H1 (cell line): ENCODE results near the gene FAM13C. TPM values are rescaled to one million over a fixed set of nuclear protein-coding genes. Genes with fewer than 3 reads are reported as not detected.

Source experiments
- CTCF ChIA-PET: fragments of 300-600 bp; sonication (Branson Sonifier 250); formaldehyde crosslinking; loops from one replicate; lab custom pipeline; 2021; ENCODE audit not compliant: partially characterized antibody; lab: Charles Lee
- POLR2A ChIA-PET: fragments of 300-600 bp; sonication (Branson Sonifier 250); formaldehyde crosslinking; loops from one replicate; lab custom pipeline; 2021; ENCODE audit warnings: inconsistent platforms; ENCODE audit not compliant: partially characterized antibody; lab: Charles Lee
- DNase-seq, 2 experiments: peaks; one replicate each; pipeline versions ENCODE4 v3.0.0 to v3.0.0-alpha.2; 2010 to 2022; ENCODE audit warnings: low spot score in 2 of 2, low read depth in 1 of 2, mixed read lengths in 1 of 2
- FAIRE-seq: peaks from 2 replicates; lab custom pipeline; 2011; peaks lifted over from hg19 to GRCh38; lab: Jason Lieb, UNC
- H2AFZ ChIP-seq: 2 replicates; pipeline ENCODE4 v1.8.1; 2012; ENCODE audit warnings: low read length, inconsistent platforms
- H2AK5ac ChIP-seq: 2 replicates; pipeline ENCODE4 v1.6.1; 2013; ENCODE audit warnings: low read depth, low read length
- H2BK120ac ChIP-seq: replicated peaks from 2 replicates; pipeline ENCODE3; 2013; ENCODE audit warnings: low read depth, low read length, inconsistent platforms
- H2BK12ac ChIP-seq: 2 replicates; pipeline ENCODE4 v1.6.1; 2013; ENCODE audit warnings: low read depth, low read length
- H2BK15ac ChIP-seq: 2 replicates; pipeline ENCODE4 v1.6.1; 2013; ENCODE audit warnings: low read length
- H2BK20ac ChIP-seq: 2 replicates; pipeline ENCODE4 v1.6.1; 2013; ENCODE audit warnings: low read length
- H2BK5ac ChIP-seq: 2 replicates; pipeline ENCODE4 v1.6.1; 2013; ENCODE audit warnings: low read depth, low read length
- H3K14ac ChIP-seq: 2 replicates; pipeline ENCODE4 v1.6.1; 2013; ENCODE audit warnings: inconsistent platforms; ENCODE audit not compliant: insufficient read length
- H3K18ac ChIP-seq: 2 replicates; pipeline ENCODE4 v1.6.1; 2013; ENCODE audit warnings: low read length; ENCODE audit errors: extremely low read depth
- H3K23ac ChIP-seq: 2 replicates; pipeline ENCODE4 v1.6.1; 2013; ENCODE audit warnings: inconsistent platforms; ENCODE audit not compliant: insufficient read length
- H3K23me2 ChIP-seq: 2 replicates; pipeline ENCODE4 v1.6.1; 2013; ENCODE audit warnings: low read depth, low read length
- H3K27ac ChIP-seq: 2 replicates; pipeline ENCODE4 v1.6.1; 2011; ENCODE audit warnings: low read depth, low read length, inconsistent platforms
- H3K27me3 ChIP-seq, 4 experiments: replicated peaks in 1 of 4; 1 replicate in 1 of 4; 2 replicates in 3 of 4; pipeline versions ENCODE4 v1.6.1 to v1.8.1; 2011 to 2013; ENCODE audit warnings: low read length in 3 of 4, mild to moderate bottlenecking in 3 of 4, inconsistent platforms in 2 of 4, mixed read lengths in 2 of 4, moderate library complexity in 1 of 4; ENCODE audit not compliant: control insufficient read depth in 3 of 4, insufficient read depth in 3 of 4; ENCODE audit errors: extremely low read depth in 1 of 4
- H3K36me3 ChIP-seq, 4 experiments: 2 replicates each; pipeline versions ENCODE4 v1.6.1 to v1.8.1; 2011 to 2013; ENCODE audit warnings: mild to moderate bottlenecking in 4 of 4, low read length in 3 of 4, moderate library complexity in 2 of 4, control low read depth in 1 of 4, inconsistent platforms in 1 of 4; ENCODE audit not compliant: insufficient read depth in 4 of 4, control insufficient read depth in 2 of 4
- H3K4ac ChIP-seq: replicated peaks from 2 replicates; pipeline ENCODE3; 2013; ENCODE audit warnings: low read length, low read depth, mixed read lengths, inconsistent platforms; ENCODE audit not compliant: insufficient read length
- H3K4me1 ChIP-seq, 4 experiments: replicated peaks in 1 of 4; 1 replicate in 1 of 4; 2 replicates in 3 of 4; pipeline versions ENCODE4 v1.6.1 to v1.8.1; 2011 to 2013; ENCODE audit warnings: low read length in 3 of 4, inconsistent platforms in 2 of 4, mixed read lengths in 1 of 4; ENCODE audit not compliant: insufficient read depth in 4 of 4, control insufficient read depth in 3 of 4
- H3K4me2 ChIP-seq, 2 experiments: 2 replicates each; pipeline versions ENCODE4 v1.6.1 to v1.8.1; 2011 to 2013; ENCODE audit warnings: low read depth in 2 of 2, low read length in 2 of 2, control low read depth in 1 of 2, inconsistent platforms in 1 of 2, mild to moderate bottlenecking in 1 of 2; ENCODE audit not compliant: insufficient read depth in 1 of 2
- H3K4me3 ChIP-seq, 4 experiments: fragments of 200-600, 300-600 bp in 1 of 4; sonication (generic), shearing (Covaris generic), sonication (Bioruptor Twin) in 1 of 4; 2 replicates each; pipeline versions ENCODE4 v1.5.1 to v1.8.1; 2011 to 2016; ENCODE audit warnings: low read length in 4 of 4, low read depth in 3 of 4, control low read depth in 2 of 4, inconsistent platforms in 2 of 4, mild to moderate bottlenecking in 2 of 4, mixed read lengths in 1 of 4, moderate library complexity in 1 of 4; ENCODE audit not compliant: insufficient read depth in 2 of 4; ENCODE audit errors: extremely low read depth in 1 of 4
- H3K56ac ChIP-seq: replicated peaks from 2 replicates; pipeline ENCODE3; 2013; ENCODE audit warnings: low read depth, mild to moderate bottlenecking, mixed read lengths, low read length, inconsistent platforms; ENCODE audit not compliant: insufficient read length
- H3K79me1 ChIP-seq: 2 replicates; pipeline ENCODE4 v1.6.1; 2013; ENCODE audit warnings: low read depth, low read length, control low read depth
- H3K79me2 ChIP-seq, 2 experiments: 2 replicates each; pipeline versions ENCODE4 v1.6.1 to v1.8.1; 2012 to 2013; ENCODE audit warnings: low read length in 2 of 2, mild to moderate bottlenecking in 2 of 2, inconsistent platforms in 1 of 2; ENCODE audit not compliant: insufficient read depth in 2 of 2, control insufficient read depth in 1 of 2
- H3K9ac ChIP-seq, 4 experiments: replicated peaks in 1 of 4; 1 replicate in 1 of 4; 2 replicates in 3 of 4; pipeline versions ENCODE4 v1.6.1 to v1.8.1; 2011 to 2013; ENCODE audit warnings: low read depth in 3 of 4, low read length in 3 of 4, control low read depth in 2 of 4, mild to moderate bottlenecking in 2 of 4, moderate library complexity in 2 of 4, inconsistent platforms in 1 of 4; ENCODE audit errors: extremely low read depth in 1 of 4
- H3K9me3 ChIP-seq, 2 experiments: 2 replicates each; pipeline versions ENCODE4 v1.6.1 to v1.8.1; 2012 to 2013; ENCODE audit warnings: mild to moderate bottlenecking in 2 of 2, moderate library complexity in 2 of 2, control low read depth in 1 of 2, inconsistent platforms in 1 of 2, low read depth in 1 of 2, low read length in 1 of 2, mixed read lengths in 1 of 2; ENCODE audit not compliant: insufficient read depth in 2 of 2
- H4K20me1 ChIP-seq, 2 experiments: replicated peaks in 1 of 2; 2 replicates each; pipeline versions ENCODE3 to v1.8.1; 2011 to 2013; ENCODE audit warnings: inconsistent platforms in 2 of 2, low read length in 2 of 2, mild to moderate bottlenecking in 1 of 2; ENCODE audit not compliant: insufficient read depth in 2 of 2, control insufficient read depth in 1 of 2
- H4K5ac ChIP-seq: 2 replicates; pipeline ENCODE4 v1.6.1; 2013; ENCODE audit warnings: low read length, low read depth, mixed read lengths, inconsistent platforms; ENCODE audit not compliant: insufficient read length
- H4K8ac ChIP-seq: 2 replicates; pipeline ENCODE4 v1.8.0; 2013; ENCODE audit warnings: mild to moderate bottlenecking, moderate library complexity, low read length, inconsistent platforms; ENCODE audit not compliant: insufficient read depth; ENCODE audit errors: extremely low read depth
- H4K91ac ChIP-seq: replicated peaks from 2 replicates; pipeline ENCODE3; 2013; ENCODE audit warnings: low read length, mixed read lengths, inconsistent platforms; ENCODE audit not compliant: insufficient read length
- KDM5A ChIP-seq: fragments of 200-600 bp; IDR thresholded peaks from 2 replicates; pipeline ENCODE4 v1.7.1; 2012; ENCODE audit warnings: mild to moderate bottlenecking, low read length, inconsistent platforms, mixed read lengths
- SRF ChIP-seq: IDR thresholded peaks from 2 replicates; pipeline ENCODE4 v1.6.1; 2011; ENCODE audit warnings: mild to moderate bottlenecking, low read depth, low read length, moderate library complexity
- polyA plus RNA-seq, 7 experiments: library from polyadenylated mRNA; depleted of rRNA in 3 of 7; stranded (reverse) in 5 of 7; unstranded in 2 of 7; fragments of >200 nt in 5 of 7; fragments of 200-250 nt in 2 of 7; gene quantifications; 1 replicate in 5 of 7; 2 replicates in 1 of 7; 4 replicates in 1 of 7; pipeline versions ENCODE4 v1.2.1 to v1.2.3, GENCODE V29; 2011 to 2013; ENCODE audit warnings: missing spikeins in 2 of 7, mixed read lengths in 2 of 7
- total RNA-seq: library from RNA; stranded (reverse); fragmentation: NEBNext Ultra II Directional; extraction: Animal tissue kit (Norgen Biotek cat#: 25700); gene quantifications from 2 replicates; pipeline ENCODE4 v1.2.1, GENCODE V29; 2021

Gene FAM13C
- total and polyA plus RNA-seq, 2 of the 8 experiments (the other 6 are each of a cell fraction or from before 2014, with no cell fraction given): 0.56 to 0.62 TPM

DNA sequence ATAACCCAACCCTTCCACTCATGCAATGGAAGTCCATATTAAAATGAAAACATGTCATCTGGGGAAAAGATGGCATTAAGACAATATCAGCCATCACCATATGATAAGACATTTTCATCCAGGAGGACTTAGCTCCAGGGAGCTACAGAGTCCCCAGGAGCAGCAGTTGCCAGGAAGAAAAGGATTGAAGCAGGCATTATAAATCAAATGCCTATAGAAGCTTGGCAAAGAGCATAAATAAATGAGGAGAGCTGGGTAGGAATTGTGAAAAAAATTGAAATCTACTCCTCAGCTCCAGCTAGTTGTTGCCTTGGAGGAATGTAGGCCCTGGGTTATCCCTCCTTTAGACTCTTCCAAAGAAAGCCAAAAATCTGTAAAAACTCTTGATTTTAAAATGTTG lies 42.5 kb downstream of the FAM13C start:
- Histone ChIP-seq H3K18ac (no peak overlapping the region), H3K36me3 (no peaks in the 10 kb centered on the region), H2BK12ac (no peak overlapping the region), H4K5ac (no peak overlapping the region), H2BK120ac (no peak overlapping the region), H3K4me2 (no peak overlapping the region), H3K14ac (no peak overlapping the region), H3K4me1 (no peaks in the 10 kb centered on the region), H4K20me1 (no peaks in the 10 kb centered on the region), H3K23me2 (no peaks in the 10 kb centered on the region; the same call in 1 of the 2 replicates), H3K4ac (no peak overlapping the region), H2BK15ac (no peak overlapping the region), H2AFZ (no peak overlapping the region), H3K27ac (no peak overlapping the region), H3K4me3 (no peak overlapping the region), H3K9me3 (no peaks in the 10 kb centered on the region; a peak in 1 of 4 replicates), H3K23ac (no peak overlapping the region), H3K27me3 (no peaks in the 10 kb centered on the region), H3K79me1 (no peaks in the 10 kb centered on the region), H3K56ac (no peak overlapping the region), H2BK20ac (no peak overlapping the region), H4K8ac (no peak overlapping the region), H2AK5ac (no peak overlapping the region), H2BK5ac (no peak overlapping the region), H3K79me2 (no peaks in the 10 kb centered on the region), H4K91ac (no peak overlapping the region), H3K9ac (no peak overlapping the region)
- no peak for DNase-seq
- ChIA-PET POLR2A (interaction anchor here (0.6 kb wide), 1 partner anchor 18 kb away, joined by 3 read pairs; no protein-coding TSS in a partner anchor), CTCF (interaction anchor here (0.8 to 1.7 kb wide), 5 partner anchors 12 to 302 kb away, joined by 3 to 6 read pairs (median 3); no protein-coding TSS in a partner anchor)
- no peak for FAIRE-seq
- TF ChIP-seq KDM5A (no peak), SRF (peak; percentile 66)
